ENCODE data around the gene MGAT5. TPM values are rescaled to one million over a fixed set of nuclear protein-coding genes. Genes with fewer than 3 reads are reported as not detected.
A peak's percentile ranks its signal among the peaks of the same experiment; 100 is the strongest.
"Not testable (repeated sequence)": the region's sequence is repeated elsewhere in the genome, so short reads cannot be mapped to it uniquely, and the experiment has no call there.

The MGAT5 gene
- total and polyA plus RNA-seq, 5 experiments from 2014 or later, result 3.6 to 61.1 (median 5.8) TPM

- no peak for ATAC-seq
- POLR2A ChIA-PET, result no interaction called here
Observed at GRCh38 chr2:134468776-134469175, 214.9 kb downstream of the MGAT5 start.

DNA sequence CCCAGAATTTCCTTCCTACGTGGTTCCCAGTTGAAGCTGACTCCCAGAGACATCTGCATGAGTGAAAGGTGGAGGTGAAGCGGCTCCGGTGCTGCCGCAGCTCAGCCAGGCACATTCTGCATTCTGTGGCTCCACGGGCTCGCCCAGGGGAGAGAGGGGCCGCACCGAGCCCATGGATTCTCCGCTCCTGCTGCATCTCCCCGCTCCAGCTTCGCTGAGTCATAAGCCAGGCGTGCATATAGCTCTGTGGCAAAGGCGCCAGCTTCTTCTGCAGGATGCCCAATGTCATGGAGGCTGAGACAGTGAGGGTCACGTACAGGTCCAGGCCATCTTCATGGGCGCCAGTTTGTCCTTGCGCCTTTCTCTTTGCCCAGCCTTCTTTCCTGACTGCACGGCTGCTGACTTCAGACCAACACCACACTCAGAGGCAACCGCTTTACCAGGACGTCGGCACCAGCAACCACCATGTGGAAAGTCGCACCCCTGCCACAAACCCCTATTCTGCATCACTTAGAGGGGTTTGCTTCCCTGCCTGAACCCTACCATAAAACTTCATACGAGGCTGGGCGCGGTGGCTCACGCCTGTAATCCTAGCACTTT lies 215.7 kb downstream of the MGAT5 start:
- POLR2A ChIA-PET, result interaction anchor here (0.7 kb wide), 1 partner anchor 760 kb away, joined by 5 read pairs; no protein-coding TSS in a partner anchor
- Mint-ChIP-seq H3K4me1 (peaks cover 0 to 26% (median 0%) of the 10 kb centered on the region in 4 donors), H3K27me3 (no peaks in the 10 kb centered on the region), H3K36me3 (peaks cover 0 to 28% (median 0%) of the 10 kb centered on the region in 3 donors), H3K27ac (no peak overlapping the region), H3K4me3 (no peak overlapping the region), H3K9me3 (peaks cover 4 to 29% (median 16%) of the 10 kb centered on the region in 9 donors)
- DNase-seq (no peak), ATAC-seq (no peak)

More at GRCh38 chr2:134468776-134469175, 214.9 kb downstream of the MGAT5 start:
- H3K36me3 Mint-ChIP-seq, result peaks cover 0 to 20% (median 0%) of the 10 kb centered on the region in 3 donors
- H3K9me3 Mint-ChIP-seq, result peaks cover 4 to 23% (median 14%) of the 10 kb centered on the region in 9 donors
- no peak for DNase-seq
- H3K27ac Mint-ChIP-seq, result peak overlapping the region in 1 of 10 donors; percentile 89
- H3K4me1 Mint-ChIP-seq, result peaks cover 0 to 26% (median 0%) of the 10 kb centered on the region in 4 donors
- H3K4me3 Mint-ChIP-seq, result no peak overlapping the region
- H3K27me3 Mint-ChIP-seq, result no peaks in the 10 kb centered on the region

- no peak for ATAC-seq
- Mint-ChIP-seq H3K9me3 (peaks cover 4 to 33% (median 16%) of the 10 kb centered on the region in 9 donors), H3K27me3 (no peaks in the 10 kb centered on the region), H3K36me3 (peaks cover 0 to 28% (median 0%) of the 10 kb centered on the region in 3 donors), H3K27ac (no peak overlapping the region), H3K4me3 (no peak overlapping the region), H3K4me1 (peaks cover 0 to 26% (median 0%) of the 10 kb centered on the region in 4 donors)
- POLR2A ChIA-PET, result no interaction called here
- peak in 1 of 10 donors; percentile 59 for DNase-seq
Observed at GRCh38 chr2:134470561-134471168, 216.8 kb downstream of the MGAT5 start.

GRCh38 chr2:134476982-134477381 lies 223.1 kb downstream of the MGAT5 start:
- DNase-seq, H3K27ac Mint-ChIP-seq, ATAC-seq, H3K4me3 Mint-ChIP-seq, POLR2A ChIA-PET, H3K4me1 Mint-ChIP-seq: not testable (repeated sequence)
- peaks cover 0 to 20% (median 8%) of the 10 kb centered on the region in 5 donors for H3K27me3 Mint-ChIP-seq
- peaks cover 0 to 30% (median 0%) of the 10 kb centered on the region in 3 donors for H3K36me3 Mint-ChIP-seq
- peaks cover 4 to 30% (median 14%) of the 10 kb centered on the region in 9 donors for H3K9me3 Mint-ChIP-seq

GRCh38 chr2:134479696-134480330 lies 225.9 kb downstream of the MGAT5 start:
- no peak overlapping the region for H3K4me3 Mint-ChIP-seq
- no peak for DNase-seq
- ATAC-seq, result no peak
- H3K4me1 Mint-ChIP-seq, result no peaks in the 10 kb centered on the region
- H3K36me3 Mint-ChIP-seq, result peaks cover 0 to 4% (median 0%) of the 10 kb centered on the region in 3 donors
- POLR2A ChIA-PET, result no interaction called here
- H3K27ac Mint-ChIP-seq, result no peak overlapping the region
- peaks cover 0 to 2% (median 0%) of the 10 kb centered on the region in 9 donors for H3K9me3 Mint-ChIP-seq
- H3K27me3 Mint-ChIP-seq, result peaks cover 0 to 34% (median 13%) of the 10 kb centered on the region in 5 donors

DNA sequence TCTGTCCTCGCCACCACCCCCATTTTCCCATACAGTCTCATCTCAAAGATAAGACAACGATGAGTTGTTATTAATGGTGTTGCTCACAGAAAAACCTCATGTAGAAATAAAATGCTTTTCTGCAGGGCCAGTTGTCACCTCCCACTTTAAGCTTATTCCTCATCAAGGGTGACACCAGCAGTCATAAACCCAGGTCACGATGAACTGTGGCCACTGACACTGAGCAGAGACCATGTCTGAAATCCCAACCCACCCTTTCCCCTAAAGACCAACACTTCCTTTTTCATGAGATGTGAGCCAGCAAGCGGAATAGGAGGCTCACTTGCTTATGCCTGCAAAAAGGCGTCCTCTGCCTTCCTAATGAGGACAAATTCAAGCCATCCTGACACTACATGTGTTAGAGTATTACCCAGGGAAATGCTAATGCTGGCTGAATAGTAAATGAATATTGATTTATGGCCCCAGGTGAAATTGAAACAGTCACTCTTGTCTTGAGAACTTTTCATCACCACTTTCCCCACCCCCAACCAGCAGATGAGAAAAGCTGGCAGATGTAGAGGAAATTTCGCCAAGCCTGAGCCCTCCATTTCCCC lies 228.4 kb downstream of the MGAT5 start:
- Mint-ChIP-seq H3K4me3 (no peak overlapping the region), H3K36me3 (peaks cover 0 to 4% (median 0%) of the 10 kb centered on the region in 3 donors), H3K4me1 (no peaks in the 10 kb centered on the region), H3K9me3 (peaks cover 0 to 2% (median 0%) of the 10 kb centered on the region in 9 donors), H3K27ac (no peak overlapping the region), H3K27me3 (peaks cover 0 to 34% (median 14%) of the 10 kb centered on the region in 5 donors)
- POLR2A ChIA-PET, result no interaction called here
- DNase-seq, result no peak
- no peak for ATAC-seq

GRCh38 chr2:134482766-134483340 lies 229.0 kb downstream of the MGAT5 start:
- DNase-seq, result no peak
- peaks cover 0 to 2% (median 0%) of the 10 kb centered on the region in 9 donors for H3K9me3 Mint-ChIP-seq
- H3K27ac Mint-ChIP-seq, result no peak overlapping the region
- no peaks in the 10 kb centered on the region for H3K4me1 Mint-ChIP-seq
- POLR2A ChIA-PET, result no interaction called here
- H3K4me3 Mint-ChIP-seq, result no peak overlapping the region
- peaks cover 0 to 34% (median 14%) of the 10 kb centered on the region in 5 donors for H3K27me3 Mint-ChIP-seq
- H3K36me3 Mint-ChIP-seq, result peaks cover 0 to 4% (median 0%) of the 10 kb centered on the region in 3 donors
- no peak for ATAC-seq

- ATAC-seq, result no peak
- H3K9me3 Mint-ChIP-seq, result no peaks in the 10 kb centered on the region
- no peak for DNase-seq
- H3K36me3 Mint-ChIP-seq, result no peaks in the 10 kb centered on the region
- POLR2A ChIA-PET, result no interaction called here
- peaks cover 0 to 4% (median 0%) of the 10 kb centered on the region in 4 donors for H3K4me1 Mint-ChIP-seq
- peaks cover 0 to 10% (median 5%) of the 10 kb centered on the region in 5 donors for H3K27me3 Mint-ChIP-seq
- H3K27ac Mint-ChIP-seq, result no peak overlapping the region
- H3K4me3 Mint-ChIP-seq, result no peak overlapping the region
Observed at GRCh38 chr2:134489732-134490384, 236.0 kb downstream of the MGAT5 start.

DNA sequence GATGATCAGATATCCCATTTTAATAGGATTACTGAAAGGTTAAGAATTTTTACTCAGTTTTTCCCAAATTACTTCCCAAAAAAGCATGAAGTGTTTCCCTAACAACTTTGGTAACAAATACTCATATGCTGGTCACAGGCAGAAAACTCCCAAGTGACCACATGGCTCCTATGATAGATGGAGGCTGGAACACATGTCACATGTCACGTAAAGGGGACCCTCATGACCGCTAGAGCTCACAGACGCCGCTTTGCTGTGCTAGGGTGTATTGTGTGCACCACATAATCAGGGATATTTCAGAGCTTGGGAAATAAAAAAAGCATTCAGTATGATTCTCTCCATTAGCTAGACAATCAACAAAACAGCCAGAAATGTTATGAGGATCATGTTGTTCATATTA lies 236.7 kb downstream of the MGAT5 start:
- peaks cover 0 to 10% (median 5%) of the 10 kb centered on the region in 5 donors for H3K27me3 Mint-ChIP-seq
- H3K36me3 Mint-ChIP-seq, result no peaks in the 10 kb centered on the region
- no peak overlapping the region for H3K4me3 Mint-ChIP-seq
- ATAC-seq, result no peak
- no peak overlapping the region for H3K27ac Mint-ChIP-seq
- no peaks in the 10 kb centered on the region for H3K9me3 Mint-ChIP-seq
- H3K4me1 Mint-ChIP-seq, result peaks cover 0 to 4% (median 0%) of the 10 kb centered on the region in 4 donors
- POLR2A ChIA-PET, result no interaction called here
- no peak for DNase-seq

- Mint-ChIP-seq H3K36me3 (no peaks in the 10 kb centered on the region), H3K9me3 (no peaks in the 10 kb centered on the region), H3K4me1 (peaks cover 0 to 4% (median 0%) of the 10 kb centered on the region in 4 donors), H3K27me3 (peaks cover 0 to 10% (median 5%) of the 10 kb centered on the region in 5 donors), H3K4me3 (no peak overlapping the region), H3K27ac (no peak overlapping the region)
- DNase-seq, result no peak
- POLR2A ChIA-PET, result no interaction called here
- no peak for ATAC-seq
Observed at GRCh38 chr2:134491022-134491421, 237.2 kb downstream of the MGAT5 start.

GRCh38 chr2:134491771-134492441 lies 238.0 kb downstream of the MGAT5 start:
- Mint-ChIP-seq H3K9me3 (no peaks in the 10 kb centered on the region), H3K4me3 (no peak overlapping the region), H3K36me3 (no peaks in the 10 kb centered on the region), H3K27ac (no peak overlapping the region), H3K27me3 (peaks cover 0 to 10% (median 5%) of the 10 kb centered on the region in 5 donors), H3K4me1 (peaks cover 0 to 4% (median 0%) of the 10 kb centered on the region in 4 donors)
- DNase-seq (no peak), ATAC-seq (no peak)
- POLR2A ChIA-PET, result no interaction called here

- H3K27ac Mint-ChIP-seq, result no peak overlapping the region
- H3K4me1 Mint-ChIP-seq, result peaks cover 0 to 4% (median 0%) of the 10 kb centered on the region in 4 donors
- no peaks in the 10 kb centered on the region for H3K36me3 Mint-ChIP-seq
- H3K9me3 Mint-ChIP-seq, result no peaks in the 10 kb centered on the region
- no peak for DNase-seq
- H3K4me3 Mint-ChIP-seq, result no peak overlapping the region
- POLR2A ChIA-PET, result no interaction called here
- no peak for ATAC-seq
- peaks cover 0 to 10% (median under 1%) of the 10 kb centered on the region in 5 donors for H3K27me3 Mint-ChIP-seq
Observed at GRCh38 chr2:134493797-134494196, 239.9 kb downstream of the MGAT5 start.

All from naive thymus-derived CD8-positive, alpha-beta T cell (primary cell).